HL-60 (cell line): Measurements from ENCODE around the gene ZNF76.

Experiments used
- DNase-seq, 2 experiments: peaks; one replicate each; pipeline ENCODE4 v3.0.0-alpha.2; 2010 to 2020; ENCODE audit warnings: low read depth in 1 of 2, low spot score in 1 of 2
- H3K27ac ChIP-seq: fragments of 250-450 bp; sonication (Bioruptor Pico); replicated peaks from 2 replicates; pipeline ENCODE4 v1.5.1; 2020; ENCODE audit warnings: mild to moderate bottlenecking, moderate library complexity
- H3K27me3 ChIP-seq: fragments of 250-450 bp; sonication (Bioruptor Pico); 2 replicates; pipeline ENCODE4 v1.5.1; 2021; ENCODE audit warnings: mild to moderate bottlenecking, moderate library complexity; ENCODE audit not compliant: insufficient read depth, poor library complexity, severe bottlenecking
- H3K4me3 ChIP-seq: replicated peaks from 2 replicates; pipeline ENCODE4 v1.5.1; 2011; ENCODE audit warnings: mild to moderate bottlenecking, control low read depth, low read length; ENCODE audit not compliant: insufficient read depth
- GABPA ChIP-seq: IDR thresholded peaks from 2 replicates; pipeline ENCODE4 v1.6.1; 2012; ENCODE audit warnings: low read depth
- POLR2AphosphoS5 ChIP-seq: IDR thresholded peaks from 2 replicates; pipeline ENCODE4 v1.6.1; 2012; ENCODE audit warnings: low read depth
- SPI1 ChIP-seq: IDR thresholded peaks from 2 replicates; pipeline ENCODE4 v1.6.1; 2012; ENCODE audit warnings: low read depth, mild to moderate bottlenecking, borderline replicate concordance
- TF ChIP-seq, protein P1 (sequence below): IDR thresholded peaks from 2 replicates; pipeline ENCODE4 v1.6.1; 2012; ENCODE audit warnings: low read depth; ENCODE audit not compliant: insufficient replicate concordance
- TF ChIP-seq, protein P2 (sequence below): IDR thresholded peaks from one replicate; pipeline ENCODE4 v1.5.1; 2011; ENCODE audit warnings: low read length, control low read depth, inconsistent platforms; ENCODE audit not compliant: insufficient read depth

ZNF76 gene

DNA sequence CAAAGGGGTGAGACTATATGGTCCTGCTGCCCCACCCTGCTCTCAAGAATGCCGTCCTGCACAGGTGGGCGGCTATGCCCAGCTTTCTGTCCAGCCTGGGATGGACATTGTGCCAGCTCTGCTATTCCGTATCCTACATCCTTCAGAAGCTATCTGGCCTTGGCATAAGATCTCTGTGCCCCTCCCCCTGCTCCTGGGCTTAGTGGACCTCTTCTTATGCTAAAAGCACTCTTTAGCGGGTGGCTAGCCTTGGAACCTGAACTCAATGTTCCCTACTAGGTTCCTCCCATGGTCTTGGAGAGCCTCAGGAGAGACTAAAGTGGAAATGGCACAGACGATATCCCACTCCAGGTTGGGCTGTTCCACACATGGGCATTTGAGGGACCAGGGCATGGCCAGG lies 23.3 kb upstream of the ZNF76 start:
- Histone ChIP-seq H3K27me3 (no peaks in the 10 kb centered on the region), H3K4me3 (no peak overlapping the region), H3K27ac (no peak overlapping the region)
- no peak for TF ChIP-seq SPI1
- DNase-seq = no peak

DNA sequence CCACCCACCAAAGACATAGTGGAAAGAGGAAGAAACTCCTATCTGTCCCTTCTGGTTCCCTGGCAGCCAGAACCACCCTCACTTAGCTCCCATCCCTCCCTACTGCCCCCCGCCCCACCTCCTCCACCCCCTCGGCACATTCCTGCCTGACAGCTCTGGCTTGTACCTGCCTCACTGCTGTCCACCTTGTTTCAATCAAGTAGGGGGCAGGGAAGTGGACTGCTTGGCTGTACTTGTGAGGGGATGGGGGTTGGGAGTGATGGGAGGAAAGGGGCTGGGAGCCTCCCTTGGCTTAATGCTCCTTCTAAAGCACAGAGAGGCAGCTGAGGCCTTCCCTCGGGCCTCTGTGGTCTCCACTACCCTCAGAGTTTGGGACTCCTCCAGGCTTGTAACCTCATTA lies 22.1 kb upstream of the ZNF76 start:
- Histone ChIP-seq H3K4me3 (no peak overlapping the region), H3K27ac (no peak overlapping the region), H3K27me3 (no peaks in the 10 kb centered on the region)
- TF ChIP-seq GABPA = no peak
- DNase-seq = no peak

DNA sequence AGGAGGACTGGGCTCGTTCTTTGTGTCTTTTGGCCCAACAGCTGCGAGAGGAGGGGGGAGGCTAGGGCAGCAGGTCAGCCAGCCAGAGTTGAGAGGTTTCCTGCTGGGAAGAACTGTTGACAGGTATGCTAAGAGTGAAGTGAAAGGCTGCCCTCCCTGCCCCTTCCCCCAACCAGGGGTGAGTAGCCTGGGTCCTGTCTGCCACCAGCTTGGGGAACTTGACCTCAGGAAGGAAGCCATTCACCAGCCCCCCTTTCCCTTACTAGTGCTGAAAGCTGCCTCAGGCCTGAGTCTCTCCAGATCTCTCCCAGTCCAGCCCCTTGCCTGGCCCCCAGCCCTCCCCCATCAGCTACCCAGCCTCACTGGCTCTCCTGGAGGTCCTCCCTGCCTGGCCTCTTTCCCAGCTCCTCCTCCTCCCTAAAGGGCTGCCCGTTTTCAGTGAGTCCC lies 20.7 kb upstream of the ZNF76 start:
- no peaks in the 10 kb centered on the region for H3K27me3 ChIP-seq
- no peak overlapping the region for H3K4me3 ChIP-seq
- H3K27ac ChIP-seq = no peak overlapping the region
- no peak for DNase-seq
- TF ChIP-seq, protein P1, sequence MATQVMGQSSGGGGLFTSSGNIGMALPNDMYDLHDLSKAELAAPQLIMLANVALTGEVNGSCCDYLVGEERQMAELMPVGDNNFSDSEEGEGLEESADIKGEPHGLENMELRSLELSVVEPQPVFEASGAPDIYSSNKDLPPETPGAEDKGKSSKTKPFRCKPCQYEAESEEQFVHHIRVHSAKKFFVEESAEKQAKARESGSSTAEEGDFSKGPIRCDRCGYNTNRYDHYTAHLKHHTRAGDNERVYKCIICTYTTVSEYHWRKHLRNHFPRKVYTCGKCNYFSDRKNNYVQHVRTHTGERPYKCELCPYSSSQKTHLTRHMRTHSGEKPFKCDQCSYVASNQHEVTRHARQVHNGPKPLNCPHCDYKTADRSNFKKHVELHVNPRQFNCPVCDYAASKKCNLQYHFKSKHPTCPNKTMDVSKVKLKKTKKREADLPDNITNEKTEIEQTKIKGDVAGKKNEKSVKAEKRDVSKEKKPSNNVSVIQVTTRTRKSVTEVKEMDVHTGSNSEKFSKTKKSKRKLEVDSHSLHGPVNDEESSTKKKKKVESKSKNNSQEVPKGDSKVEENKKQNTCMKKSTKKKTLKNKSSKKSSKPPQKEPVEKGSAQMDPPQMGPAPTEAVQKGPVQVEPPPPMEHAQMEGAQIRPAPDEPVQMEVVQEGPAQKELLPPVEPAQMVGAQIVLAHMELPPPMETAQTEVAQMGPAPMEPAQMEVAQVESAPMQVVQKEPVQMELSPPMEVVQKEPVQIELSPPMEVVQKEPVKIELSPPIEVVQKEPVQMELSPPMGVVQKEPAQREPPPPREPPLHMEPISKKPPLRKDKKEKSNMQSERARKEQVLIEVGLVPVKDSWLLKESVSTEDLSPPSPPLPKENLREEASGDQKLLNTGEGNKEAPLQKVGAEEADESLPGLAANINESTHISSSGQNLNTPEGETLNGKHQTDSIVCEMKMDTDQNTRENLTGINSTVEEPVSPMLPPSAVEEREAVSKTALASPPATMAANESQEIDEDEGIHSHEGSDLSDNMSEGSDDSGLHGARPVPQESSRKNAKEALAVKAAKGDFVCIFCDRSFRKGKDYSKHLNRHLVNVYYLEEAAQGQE = no peak
- no peak for TF ChIP-seq GABPA
- no peak for TF ChIP-seq POLR2AphosphoS5
- no peak for TF ChIP-seq SPI1
- TF ChIP-seq, protein P2, sequence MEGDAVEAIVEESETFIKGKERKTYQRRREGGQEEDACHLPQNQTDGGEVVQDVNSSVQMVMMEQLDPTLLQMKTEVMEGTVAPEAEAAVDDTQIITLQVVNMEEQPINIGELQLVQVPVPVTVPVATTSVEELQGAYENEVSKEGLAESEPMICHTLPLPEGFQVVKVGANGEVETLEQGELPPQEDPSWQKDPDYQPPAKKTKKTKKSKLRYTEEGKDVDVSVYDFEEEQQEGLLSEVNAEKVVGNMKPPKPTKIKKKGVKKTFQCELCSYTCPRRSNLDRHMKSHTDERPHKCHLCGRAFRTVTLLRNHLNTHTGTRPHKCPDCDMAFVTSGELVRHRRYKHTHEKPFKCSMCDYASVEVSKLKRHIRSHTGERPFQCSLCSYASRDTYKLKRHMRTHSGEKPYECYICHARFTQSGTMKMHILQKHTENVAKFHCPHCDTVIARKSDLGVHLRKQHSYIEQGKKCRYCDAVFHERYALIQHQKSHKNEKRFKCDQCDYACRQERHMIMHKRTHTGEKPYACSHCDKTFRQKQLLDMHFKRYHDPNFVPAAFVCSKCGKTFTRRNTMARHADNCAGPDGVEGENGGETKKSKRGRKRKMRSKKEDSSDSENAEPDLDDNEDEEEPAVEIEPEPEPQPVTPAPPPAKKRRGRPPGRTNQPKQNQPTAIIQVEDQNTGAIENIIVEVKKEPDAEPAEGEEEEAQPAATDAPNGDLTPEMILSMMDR = no peak

DNA sequence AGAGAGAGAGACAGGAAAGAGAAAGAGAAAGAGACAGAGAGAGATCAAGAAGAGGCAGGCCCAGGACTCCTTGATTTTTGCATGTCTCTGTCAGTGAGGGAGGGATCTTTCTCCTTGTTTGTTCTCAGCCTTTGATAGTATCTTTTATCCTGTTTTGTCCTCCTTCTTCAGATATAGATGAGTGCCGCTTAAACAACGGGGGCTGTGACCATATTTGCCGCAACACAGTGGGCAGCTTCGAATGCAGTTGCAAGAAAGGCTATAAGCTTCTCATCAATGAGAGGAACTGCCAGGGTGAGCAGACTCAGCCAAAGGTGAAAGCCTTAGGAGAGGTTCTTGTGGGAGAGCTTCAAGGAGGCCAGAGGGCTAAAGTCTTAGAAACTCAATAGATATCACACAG lies 20.0 kb upstream of the ZNF76 start:
- Histone ChIP-seq H3K4me3 (no peak overlapping the region), H3K27ac (no peak overlapping the region), H3K27me3 (no peaks in the 10 kb centered on the region)
- TF ChIP-seq GABPA (no peak), SPI1 (no peak), POLR2AphosphoS5 (no peak)
- TF ChIP-seq, protein P2 = no peak
- TF ChIP-seq, protein P1 = no peak
- no peak for DNase-seq
